ENCODE measurements around the gene ARHGAP15.

The ARHGAP15 gene

GRCh38 chr2:143786026-143786765 is 657.0 kb downstream of the ARHGAP15 start:
- Histone ChIP-seq H3K9me3 (ENCODE audit: severe bottlenecking) (no peaks in the 10 kb centered on the region), H3K4me3 (ENCODE audit: low read depth, low read length) (no peak overlapping the region), H3K27ac (no peak overlapping the region), H3K27me3 (ENCODE audit: insufficient read depth, low read depth, severe bottlenecking) (no peaks in the 10 kb centered on the region), H3K36me3 (no peaks in the 10 kb centered on the region)
- TF ChIP-seq CTCF (IDR thresholded peaks at IDR 0.05; ENCODE audit: low read depth, low read length) = no peak
- DNase-seq = no peak

- DNase-seq = no peak
- TF ChIP-seq CTCF (IDR thresholded peaks at IDR 0.05; ENCODE audit: low read depth, low read length) = no peak
These were observed 658.5 kb downstream of the ARHGAP15 start for GRCh38 chr2:143787674-143788073.

GRCh38 chr2:143792602-143793001 is 663.4 kb downstream of the ARHGAP15 start:
- Histone ChIP-seq H3K9me3 (ENCODE audit: severe bottlenecking) (no peaks in the 10 kb centered on the region), H3K4me3 (ENCODE audit: low read depth, low read length) (no peak overlapping the region), H3K36me3 (no peaks in the 10 kb centered on the region), H3K27me3 (ENCODE audit: insufficient read depth, low read depth, severe bottlenecking) (no peaks in the 10 kb centered on the region), H3K27ac (no peak overlapping the region)
- no peak for TF ChIP-seq CTCF (IDR thresholded peaks at IDR 0.05; ENCODE audit: low read depth, low read length)
- no peak for DNase-seq

More at GRCh38 chr2:143787674-143788073, 658.5 kb downstream of the ARHGAP15 start:
- H3K4me3 ChIP-seq (ENCODE audit: low read depth, low read length) = no peak overlapping the region
- no peaks in the 10 kb centered on the region for H3K27me3 ChIP-seq (ENCODE audit: insufficient read depth, low read depth, severe bottlenecking)
- H3K27ac ChIP-seq = no peak overlapping the region
- H3K36me3 ChIP-seq = no peaks in the 10 kb centered on the region
- no peaks in the 10 kb centered on the region for H3K9me3 ChIP-seq (ENCODE audit: severe bottlenecking)

- no peak for DNase-seq
- Histone ChIP-seq H3K4me3 (ENCODE audit: low read depth, low read length) (no peak overlapping the region), H3K27ac (no peak overlapping the region), H3K36me3 (no peaks in the 10 kb centered on the region), H3K27me3 (ENCODE audit: insufficient read depth, low read depth, severe bottlenecking) (no peaks in the 10 kb centered on the region), H3K9me3 (ENCODE audit: severe bottlenecking) (no peaks in the 10 kb centered on the region)
- no peak for TF ChIP-seq CTCF (IDR thresholded peaks at IDR 0.05; ENCODE audit: low read depth, low read length)
These were observed 664.2 kb downstream of the ARHGAP15 start for GRCh38 chr2:143793381-143793780.

- TF ChIP-seq CTCF (IDR thresholded peaks at IDR 0.05; ENCODE audit: low read depth, low read length) = no peak
- no peak overlapping the region for H3K27ac ChIP-seq
- no peaks in the 10 kb centered on the region for H3K27me3 ChIP-seq (ENCODE audit: insufficient read depth, low read depth, severe bottlenecking)
- DNase-seq = no peak
- no peaks in the 10 kb centered on the region for H3K9me3 ChIP-seq (ENCODE audit: severe bottlenecking)
- H3K36me3 ChIP-seq = no peaks in the 10 kb centered on the region
- no peak overlapping the region for H3K4me3 ChIP-seq (ENCODE audit: low read depth, low read length)
These were observed 666.8 kb downstream of the ARHGAP15 start for GRCh38 chr2:143796051-143796450.

GRCh38 chr2:143801561-143801960 is 672.3 kb downstream of the ARHGAP15 start:
- H3K36me3 ChIP-seq = no peaks in the 10 kb centered on the region
- H3K9me3 ChIP-seq (ENCODE audit: severe bottlenecking) = no peaks in the 10 kb centered on the region
- no peak for DNase-seq
- no peak overlapping the region for H3K4me3 ChIP-seq (ENCODE audit: low read depth, low read length)
- no peak for TF ChIP-seq CTCF (IDR thresholded peaks at IDR 0.05; ENCODE audit: low read depth, low read length)
- H3K27ac ChIP-seq = no peak overlapping the region
- H3K27me3 ChIP-seq (ENCODE audit: insufficient read depth, low read depth, severe bottlenecking) = no peaks in the 10 kb centered on the region
